ENCODE measurements around the gene AMMECR1.

Gene AMMECR1

DNA sequence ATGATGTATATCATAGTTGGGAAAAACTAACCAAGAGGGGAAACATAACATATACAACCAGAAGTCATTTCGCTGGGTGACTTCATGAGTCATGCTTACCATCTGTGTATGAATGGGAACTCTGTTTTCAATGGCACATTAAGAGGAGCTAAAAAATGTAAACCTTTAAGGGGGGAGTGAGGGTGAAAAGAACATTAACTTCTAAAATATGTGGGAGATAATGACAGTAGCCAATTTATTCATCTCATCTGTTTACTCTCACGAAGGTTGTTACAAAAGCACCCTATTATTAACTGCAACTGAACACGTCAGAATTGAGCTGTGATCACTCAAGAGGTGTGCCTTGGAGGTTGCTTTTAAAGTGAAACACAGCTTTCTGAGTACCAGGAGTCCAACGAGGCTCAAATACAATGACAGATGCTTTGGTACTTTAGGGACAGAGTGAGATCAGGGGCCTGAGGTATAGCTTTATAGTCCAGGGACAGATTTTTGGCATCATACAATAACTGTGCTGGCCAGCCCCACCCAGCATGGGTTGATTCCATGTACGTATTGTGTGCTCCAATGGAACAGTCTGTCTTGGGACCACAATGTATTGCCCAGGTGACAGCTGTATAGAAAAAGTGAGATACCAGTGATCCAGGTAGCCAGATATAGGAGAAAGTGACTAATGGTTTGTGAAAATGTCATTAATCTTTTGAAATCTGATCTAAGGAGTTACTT, 107.3 kb downstream of the AMMECR1 start:
- peak; percentile 85 for DNase-seq (ENCODE audit: low read depth)

DNA sequence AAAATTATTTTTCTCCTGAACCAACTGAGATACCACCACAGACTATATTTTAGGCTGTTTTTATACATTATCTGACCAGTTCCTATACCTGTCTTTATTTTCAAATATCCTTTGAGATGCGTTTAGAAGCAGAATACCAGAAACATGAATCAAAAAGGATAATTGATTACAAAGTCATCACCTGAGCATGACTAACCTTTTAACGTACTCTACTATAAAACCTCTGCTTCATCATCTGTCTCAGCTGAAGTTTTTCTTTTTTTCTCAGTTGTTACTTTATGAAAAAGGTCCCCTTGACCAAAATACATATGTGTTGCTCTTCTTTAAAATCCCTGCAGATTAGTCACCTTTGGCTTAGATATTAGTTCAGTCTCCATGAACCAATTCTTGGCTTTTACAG, 109.8 kb downstream of the AMMECR1 start:
- no peak for DNase-seq (ENCODE audit: low read depth)

GRCh38 chrX:110204986-110205385, 112.9 kb downstream of the AMMECR1 start:
- peak; percentile 83 for DNase-seq (ENCODE audit: low read depth)

- peak; percentile 68 for DNase-seq (ENCODE audit: low read depth)
Measured at GRCh38 chrX:110201799-110202198, 116.1 kb downstream of the AMMECR1 start.

DNA sequence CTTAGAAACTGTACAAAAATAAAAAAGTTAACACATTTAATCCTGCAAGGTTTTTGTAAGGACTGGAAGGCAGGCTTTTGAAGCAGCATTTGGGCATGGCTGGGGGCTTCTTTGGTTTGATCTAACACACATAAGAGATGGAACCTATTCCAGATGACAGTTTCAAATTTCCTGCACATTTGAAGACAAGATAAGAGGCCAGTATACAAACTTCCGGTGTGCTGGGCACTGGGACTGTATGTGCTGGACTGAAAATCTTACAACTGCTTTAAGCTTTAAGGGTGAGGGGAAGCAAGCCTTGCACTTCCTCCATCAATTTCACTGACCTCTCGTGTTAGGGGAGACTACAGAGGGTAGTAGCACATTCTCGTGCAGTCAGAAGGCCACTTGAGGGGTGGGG, 122.9 kb downstream of the AMMECR1 start:
- no peak for DNase-seq (ENCODE audit: low read depth)

DNA sequence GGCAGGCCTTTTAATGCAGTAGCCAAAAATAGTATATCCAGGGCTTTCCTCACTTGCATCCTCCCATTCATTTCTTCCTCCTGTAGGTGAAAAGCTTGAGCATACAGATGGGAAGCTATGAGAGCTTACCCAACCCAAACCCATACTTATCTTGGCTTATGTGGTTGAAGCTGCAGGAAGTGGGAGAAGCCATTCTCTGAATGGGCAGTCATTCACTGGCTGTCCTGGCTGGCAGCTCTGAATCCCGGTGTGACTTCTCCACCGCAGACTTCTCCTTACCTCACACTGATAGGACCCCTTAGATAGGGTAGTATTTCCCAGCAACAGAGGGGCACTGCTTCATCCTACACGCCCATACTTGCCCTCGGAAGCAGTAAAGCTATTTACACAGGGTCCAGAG, 125.4 kb downstream of the AMMECR1 start:
- peak; percentile 50 for DNase-seq (ENCODE audit: low read depth)

DNA sequence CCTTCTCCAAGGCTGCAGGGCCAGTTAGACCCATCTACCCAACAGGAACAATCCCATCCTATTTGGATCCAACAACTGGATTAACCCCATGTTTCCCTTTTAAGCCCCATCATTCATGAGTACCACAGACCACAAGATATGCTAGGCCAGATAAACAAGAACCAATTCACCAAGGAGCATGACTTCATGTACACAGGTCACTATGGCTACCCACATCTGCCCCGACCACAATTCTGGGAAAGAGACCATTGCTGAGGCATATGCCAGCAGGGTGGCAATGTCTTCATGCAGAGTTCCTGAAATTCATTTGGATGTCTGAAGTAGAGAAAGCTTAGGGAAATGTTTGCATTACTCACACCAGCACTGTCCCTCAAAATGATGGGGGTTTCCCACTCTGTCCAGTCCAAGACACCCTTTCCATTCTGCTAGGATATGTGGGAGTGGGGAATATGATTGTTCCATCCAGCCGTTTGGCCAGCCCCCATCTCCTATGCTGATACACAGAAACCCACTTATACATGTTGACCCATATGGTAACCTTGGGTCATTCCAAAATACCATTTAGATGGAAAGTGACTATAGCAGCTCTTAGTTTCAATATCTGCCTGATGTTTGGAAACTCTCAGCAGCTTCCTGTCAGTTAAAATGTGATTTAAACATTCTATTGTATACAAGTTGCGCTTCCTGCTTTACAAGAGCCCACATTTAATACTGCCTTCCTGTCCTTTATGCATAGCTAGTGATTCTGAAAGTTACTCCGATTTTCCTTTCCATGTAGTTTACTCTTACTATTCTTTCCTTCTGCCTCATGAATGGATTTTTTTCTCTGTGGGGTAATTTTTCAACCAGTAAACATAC, 129.0 kb downstream of the AMMECR1 start:
- peak; percentile 49 for DNase-seq (ENCODE audit: low read depth)

- no peak for DNase-seq (ENCODE audit: low read depth)
Measured at GRCh38 chrX:110183314-110183713, 134.6 kb downstream of the AMMECR1 start.

GRCh38 chrX:110182865-110183264, 135.0 kb downstream of the AMMECR1 start:
- DNase-seq (ENCODE audit: low read depth), result peak; percentile 36

GRCh38 chrX:110182362-110182761, 135.5 kb downstream of the AMMECR1 start:
- DNase-seq (ENCODE audit: low read depth), result no peak

DNA sequence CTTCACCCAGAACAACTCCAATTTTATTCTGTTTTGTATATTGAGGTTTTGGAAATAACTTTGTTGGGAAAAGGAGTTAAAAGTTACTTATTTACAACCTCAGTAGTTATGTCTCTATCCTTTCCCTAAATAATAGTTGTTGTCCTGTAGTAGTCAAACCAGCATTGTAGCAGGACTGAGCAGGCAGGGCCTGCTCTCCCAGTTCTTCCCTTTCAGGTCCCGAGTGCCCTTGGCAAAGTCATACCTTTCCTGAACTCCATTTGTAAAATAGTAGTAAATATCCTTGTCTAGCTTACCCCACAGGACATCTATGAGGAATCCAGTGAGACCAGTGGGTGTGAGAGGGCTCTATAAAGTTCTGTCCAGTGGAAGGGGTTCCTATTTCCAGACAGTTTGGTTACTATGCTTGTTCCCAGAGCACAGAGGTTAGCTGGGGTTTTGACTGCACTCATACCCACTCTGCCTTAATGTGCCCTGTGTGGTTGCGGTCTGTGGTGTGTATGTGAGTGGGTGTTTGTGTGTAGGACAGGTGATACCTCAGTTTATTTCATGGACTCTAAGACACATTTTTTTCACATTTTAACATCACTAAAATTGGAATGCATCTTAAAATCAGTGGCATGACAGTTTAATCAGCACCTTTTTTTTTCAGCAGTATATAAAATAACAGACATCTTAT, 136.3 kb downstream of the AMMECR1 start:
- no peak for DNase-seq (ENCODE audit: low read depth)

- peak; percentile 40 for DNase-seq (ENCODE audit: low read depth)
Measured at GRCh38 chrX:110180928-110181310, 137.0 kb downstream of the AMMECR1 start.

GRCh38 chrX:110180176-110180927, 137.5 kb downstream of the AMMECR1 start:
- peak; percentile 88 for DNase-seq (ENCODE audit: low read depth)

DNA sequence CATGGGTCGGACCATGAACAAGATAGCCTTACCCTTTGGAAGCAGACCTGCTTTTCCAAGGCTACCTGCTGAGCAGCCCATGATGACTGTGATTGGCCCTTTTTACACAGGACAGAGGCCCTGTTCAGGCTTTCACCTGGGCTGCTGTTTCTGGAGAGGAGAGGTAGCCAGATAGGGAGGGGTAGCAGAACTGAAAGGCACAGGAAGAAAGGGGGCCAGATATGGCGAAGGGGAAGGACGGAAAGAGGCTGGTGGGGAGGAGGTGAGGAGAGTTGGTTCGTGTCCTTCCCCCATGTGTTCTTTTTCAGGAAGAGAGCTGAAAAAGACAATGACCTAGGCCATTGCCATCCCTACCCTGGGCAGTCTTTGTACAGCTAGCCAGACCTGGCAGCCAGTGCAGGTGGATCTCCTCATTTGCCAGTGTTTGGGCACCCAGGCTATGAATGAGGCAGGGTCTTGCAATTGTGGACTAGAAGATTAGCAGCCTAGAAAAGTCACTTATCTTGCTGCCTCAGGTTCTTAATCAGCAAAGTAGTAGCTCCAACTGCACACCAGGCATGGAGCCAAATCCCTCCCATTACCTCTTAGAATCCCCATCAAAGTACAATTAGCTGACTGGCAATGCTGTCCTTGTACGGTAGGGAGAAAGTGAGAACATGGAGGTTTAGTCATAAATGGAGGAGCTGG, 139.6 kb downstream of the AMMECR1 start:
- peak; percentile 54 for DNase-seq (ENCODE audit: low read depth)

DNA sequence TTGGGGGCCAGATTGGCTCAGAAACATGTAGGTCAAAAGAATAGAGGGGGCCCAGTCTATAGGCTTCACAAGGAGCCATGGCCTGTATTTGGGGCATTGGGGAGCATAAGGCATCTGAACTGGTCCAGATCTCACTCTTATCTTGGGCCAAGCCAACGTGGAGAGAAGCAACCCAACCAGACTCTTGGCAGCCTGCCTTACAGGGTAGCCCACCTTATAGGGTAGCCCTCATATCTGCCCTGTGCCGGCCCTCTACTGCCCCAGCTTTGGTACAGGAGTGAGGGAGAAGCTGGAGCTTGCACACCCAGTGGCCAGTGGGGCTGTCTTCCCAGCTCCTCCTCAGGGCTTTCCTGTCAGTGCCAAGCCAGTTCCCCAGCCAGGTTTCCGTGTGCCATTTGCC, 142.2 kb downstream of the AMMECR1 start:
- DNase-seq (ENCODE audit: low read depth), result no peak

GRCh38 chrX:110175146-110175545, 142.7 kb downstream of the AMMECR1 start:
- DNase-seq (ENCODE audit: low read depth), result no peak

- DNase-seq (ENCODE audit: low read depth), result no peak
Measured at GRCh38 chrX:110173192-110174175, 144.4 kb downstream of the AMMECR1 start.

DNA sequence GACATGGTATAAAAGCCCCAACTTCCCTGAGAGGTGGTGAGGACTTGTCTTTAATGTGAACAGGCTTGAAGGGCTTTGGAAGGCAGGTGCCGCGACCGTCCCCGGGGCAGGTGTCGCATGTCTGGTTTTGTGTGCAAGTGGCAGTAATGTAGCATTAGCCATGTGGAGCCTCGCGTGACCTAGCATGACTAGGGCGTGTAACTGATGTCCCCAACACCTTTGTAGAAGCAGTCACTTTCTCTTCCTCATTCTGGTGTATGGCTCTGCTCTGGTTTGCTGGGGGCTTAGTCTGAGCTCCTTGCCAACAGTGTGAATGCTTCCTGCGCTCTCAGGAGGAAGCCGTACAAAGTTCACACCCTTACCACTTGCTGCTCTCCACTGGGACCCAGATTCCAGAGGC, 145.7 kb downstream of the AMMECR1 start:
- DNase-seq (ENCODE audit: low read depth), result no peak

DNA sequence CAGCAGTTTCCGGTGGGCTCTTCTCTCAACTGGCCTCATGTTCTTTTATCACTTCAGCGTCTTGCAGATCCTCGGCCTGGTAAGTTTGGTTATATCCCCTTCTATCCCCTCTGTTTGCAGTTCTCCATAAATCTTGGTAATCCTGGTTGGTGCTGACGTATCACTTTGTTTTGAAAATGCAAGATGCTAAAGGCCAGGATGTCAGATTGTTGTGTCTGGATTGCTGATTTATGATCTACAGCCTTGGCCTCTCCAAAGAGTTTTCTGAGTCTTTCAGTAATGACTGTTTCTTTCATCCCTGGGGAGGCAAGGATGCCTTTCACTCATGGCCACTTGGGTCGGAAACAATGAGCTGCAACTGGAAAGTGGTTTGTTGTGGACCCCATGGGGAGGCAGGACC, 146.4 kb downstream of the AMMECR1 start:
- peak; percentile 82 for DNase-seq (ENCODE audit: low read depth)

GRCh38 chrX:110170029-110170428, 147.9 kb downstream of the AMMECR1 start:
- no peak for DNase-seq (ENCODE audit: low read depth)

All from amniotic epithelial cell (primary cell).